K562 (cell line): ENCODE data around the gene HP. TPM values are rescaled to one million over a fixed set of nuclear protein-coding genes. Genes with fewer than 3 reads are reported as not detected.

Experiments
- ATAC-seq: fragments of 200-7000 bp; cut with Tn5 transposase; 3 replicates; pipeline ENCODE4 v1.9.1; 2020; ENCODE audit warnings: moderate library complexity
- BruUV-seq: library from RNA; stranded (reverse); fragments of 400-500 nt; replicated peaks from 2 replicates; lab custom pipeline; 2021; lab: Mats Ljungman, UMichigan
- CTCF ChIA-PET: fragments of 300-600 bp; formaldehyde crosslinking; extraction: SDS; loops from one replicate; lab custom pipeline; 2021; ENCODE audit warnings: low intra/inter-chr PET ratio; lab: Yijun Ruan, JAX
- POLR2A ChIA-PET: fragments of 300-600, 350-650 bp; sonication (Branson Sonifier 250); formaldehyde crosslinking; extraction: SDS; loops from one replicate; lab custom pipeline; 2021; ENCODE audit warnings: antibody characterized with exemption, inconsistent platforms; lab: Yijun Ruan, JAX
- DNase-seq, 4 experiments: peaks; one replicate each; pipeline versions ENCODE4 v3.0.0 to v3.0.0-alpha.2; 2011 to 2018; ENCODE audit warnings: low spot score in 3 of 4, mixed read lengths in 3 of 4; ENCODE audit errors: extremely low read depth in 1 of 4
- FAIRE-seq: peaks from 2 replicates; lab custom pipeline; 2011; peaks lifted over from hg19 to GRCh38; lab: Jason Lieb, UNC
- H2AFZ ChIP-seq: 2 replicates; pipeline ENCODE4 v1.6.0; 2011; ENCODE audit warnings: low read depth, low read length, control low read depth, inconsistent platforms
- H3K27ac ChIP-seq: fragments of 200-600 bp; 3 replicates; pipeline ENCODE4 v1.8.0; 2011; ENCODE audit warnings: low read depth, mild to moderate bottlenecking, control low read depth, inconsistent platforms, low read length, moderate library complexity, mixed read lengths; ENCODE audit errors: extremely low read depth
- H3K27me3 ChIP-seq, 2 experiments: fragments of 300-600 bp in 1 of 2; 2 replicates in 1 of 2; 3 replicates in 1 of 2; pipeline versions ENCODE4 v1.6.0 to v1.8.0; 2011; ENCODE audit warnings: inconsistent platforms in 2 of 2, low read length in 2 of 2, mild to moderate bottlenecking in 1 of 2, mixed read lengths in 1 of 2, moderate library complexity in 1 of 2; ENCODE audit not compliant: control insufficient read depth in 2 of 2, insufficient read depth in 2 of 2
- H3K36me3 ChIP-seq: fragments of 300-600 bp; 3 replicates; pipeline ENCODE4 v1.8.0; 2011; ENCODE audit warnings: mild to moderate bottlenecking, low read length, inconsistent platforms; ENCODE audit not compliant: control insufficient read depth, insufficient read depth
- H3K4me1 ChIP-seq, 2 experiments: fragments of 200-600 bp in 1 of 2; replicated peaks in 1 of 2; 2 replicates in 1 of 2; 3 replicates in 1 of 2; pipeline versions ENCODE4 v1.5.1 to v1.8.0; 2011; ENCODE audit warnings: inconsistent platforms in 2 of 2, low read length in 2 of 2, mild to moderate bottlenecking in 1 of 2, mixed read lengths in 1 of 2, moderate library complexity in 1 of 2; ENCODE audit not compliant: control insufficient read depth in 2 of 2, insufficient read depth in 2 of 2
- H3K4me2 ChIP-seq: 2 replicates; pipeline ENCODE4 v1.6.1; 2011; ENCODE audit warnings: low read length, control low read depth, inconsistent platforms, mixed read lengths; ENCODE audit not compliant: insufficient read depth
- H3K4me3 ChIP-seq: fragments of 200-600 bp; sonication (generic), shearing (Covaris generic); 2 replicates; pipeline ENCODE4 v1.5.1; 2016; ENCODE audit warnings: control low read depth, inconsistent platforms
- H3K79me2 ChIP-seq: fragments of 200-600 bp; 3 replicates; pipeline ENCODE4 v1.8.0; 2011; ENCODE audit warnings: low read length, inconsistent platforms; ENCODE audit not compliant: control insufficient read depth, insufficient read depth
- H3K9ac ChIP-seq, 2 experiments: 2 replicates each; pipeline versions ENCODE4 v1.6.0 to v1.6.1; 2011; ENCODE audit warnings: low read depth in 2 of 2, low read length in 2 of 2, control low read depth in 1 of 2, inconsistent platforms in 1 of 2, mild to moderate bottlenecking in 1 of 2, mixed read lengths in 1 of 2; ENCODE audit not compliant: insufficient read depth in 1 of 2
- H3K9me1 ChIP-seq: one replicate; pipeline ENCODE4 v1.6.0; 2011; ENCODE audit warnings: inconsistent platforms, mild to moderate bottlenecking, low read length, moderate library complexity; ENCODE audit not compliant: control insufficient read depth, insufficient read depth
- H3K9me3 ChIP-seq: replicated peaks from 2 replicates; pipeline ENCODE4 v1.5.1; 2011; ENCODE audit warnings: low read depth, low read length, inconsistent platforms; ENCODE audit not compliant: control insufficient read depth, insufficient read depth
- H4K20me1 ChIP-seq: replicated peaks from 2 replicates; pipeline ENCODE4 v1.6.1; 2011; ENCODE audit warnings: low read length, inconsistent platforms, mixed read lengths; ENCODE audit not compliant: control insufficient read depth, insufficient read depth
- BRD4 ChIP-seq: fragments of 200-600 bp; sonication (generic); IDR thresholded peaks from 2 replicates; pipeline ENCODE4 v1.6.1; 2017; ENCODE audit warnings: inconsistent platforms
- CHD1 ChIP-seq: fragments of 200-600 bp; sonication (generic); IDR thresholded peaks from one replicate; pipeline ENCODE4 v1.6.1; 2012; ENCODE audit warnings: mild to moderate bottlenecking, moderate library complexity, low read length, inconsistent platforms
- ESRRA ChIP-seq: fragments of 450-650 bp; IDR thresholded peaks from 2 replicates; pipeline ENCODE4 v1.6.1; 2014; ENCODE audit warnings: low read depth, mild to moderate bottlenecking, moderate library complexity, borderline replicate concordance
- FOXK2 ChIP-seq, 2 experiments: fragments of 450-650 bp; IDR thresholded peaks in 1 of 2; conservative IDR thresholded peaks in 1 of 2; 2 replicates each; pipeline ENCODE4 v1.6.1; 2016; ENCODE audit warnings: low read depth in 2 of 2, mild to moderate bottlenecking in 1 of 2
- GABPB1 ChIP-seq: sonication (generic); formaldehyde crosslinking; IDR thresholded peaks from 2 replicates; pipeline ENCODE4 v1.8.0; 2022; ENCODE audit warnings: mild to moderate bottlenecking, missing genetic modification reagents
- HDAC1 ChIP-seq, 2 experiments: fragments of 450-650 bp; IDR thresholded peaks; 2 replicates each; pipeline ENCODE4 v1.6.1; 2016 to 2017; ENCODE audit warnings: inconsistent platforms in 1 of 2, mild to moderate bottlenecking in 1 of 2, moderate library complexity in 1 of 2
- HLTF ChIP-seq: fragments of 450-650 bp; IDR thresholded peaks from 2 replicates; pipeline ENCODE4 v1.6.1; 2016
- KLF6 ChIP-seq: fragments of 250-450 bp; sonication (Bioruptor Pico); IDR thresholded peaks from 2 replicates; pipeline ENCODE4 v1.4.0; 2020; ENCODE audit warnings: mild to moderate bottlenecking, moderate library complexity, borderline replicate concordance
- MYC ChIP-seq, 2 experiments: fragments of 250-450 bp in 1 of 2; sonication (Bioruptor Pico) in 1 of 2; IDR thresholded peaks; 2 replicates each; pipeline versions ENCODE4 v1.5.1 to v1.6.1; 2012 to 2021; ENCODE audit warnings: low read depth in 2 of 2, borderline replicate concordance in 1 of 2, improper control_type of control experiment in 1 of 2, low read length in 1 of 2, mild to moderate bottlenecking in 1 of 2, moderate library complexity in 1 of 2
- PHTF2 ChIP-seq: fragments of 250-450 bp; sonication (Bioruptor Pico); IDR thresholded peaks from 2 replicates; pipeline ENCODE4 v1.5.0; 2021; ENCODE audit warnings: mild to moderate bottlenecking
- RBM22 ChIP-seq: fragments of 200-400 bp; formaldehyde crosslinking; IDR thresholded peaks from 2 replicates; pipeline ENCODE4 v1.6.1; 2018; ENCODE audit warnings: low read length, low read depth; ENCODE audit not compliant: poor library complexity, severe bottlenecking
- SUPT5H ChIP-seq: fragments of 450-650 bp; IDR thresholded peaks from 2 replicates; pipeline ENCODE4 v1.6.1; 2016
- TEAD4 ChIP-seq, 2 experiments: sonication (generic) in 1 of 2; formaldehyde crosslinking in 1 of 2; IDR thresholded peaks; 2 replicates each; pipeline versions ENCODE4 v1.6.1 to v1.8.0; 2012 to 2022; ENCODE audit warnings: borderline replicate concordance in 1 of 2, inconsistent platforms in 1 of 2, low read length in 1 of 2, mild to moderate bottlenecking in 1 of 2, missing genetic modification reagents in 1 of 2
- ZNF232 ChIP-seq: sonication (generic); formaldehyde crosslinking; IDR thresholded peaks from 2 replicates; pipeline ENCODE4 v1.8.0; 2022; ENCODE audit warnings: mild to moderate bottlenecking, missing genetic modification reagents
- ZNF24 ChIP-seq: fragments of 450-650 bp; IDR thresholded peaks from 2 replicates; pipeline ENCODE4 v1.6.1; 2016
- ZNF586 ChIP-seq: fragments of 450-650 bp; formaldehyde crosslinking; conservative IDR thresholded peaks from 2 replicates; pipeline ENCODE4 v1.4.0; 2020; ENCODE audit warnings: mild to moderate bottlenecking, moderate library complexity
- WGBS: fragments of 100-300 bp; shearing (Covaris generic); methylation state at CpG from one replicate; pipeline ENCODE4 v1.1.6; 2016; ENCODE audit warnings: low coverage, mixed read lengths; ENCODE audit not compliant: insufficient coverage; ENCODE audit errors: missing lambda C conversion rate; 5-methylcytosine and 5-hydroxymethylcytosine counted together
- in situ Hi-C: fragments of 300-500 bp; cut with MboI; formaldehyde crosslinking; loops from 4 replicates; pipeline ENCODE4 v1.15.0; 2018; ENCODE audit warnings: inconsistent platforms, mixed read lengths
- intact Hi-C: fragments of 100-400 bp; cut with micrococcal nuclease; formaldehyde crosslinking; loops from 2 replicates; pipeline ENCODE4 v1.14.2; 2022
- polyA plus RNA-seq, 8 experiments: library from polyadenylated mRNA; depleted of rRNA in 4 of 8; stranded (reverse) in 5 of 8; unstranded in 3 of 8; fragments of >200 nt; fragmentation: Nextera tagmentation in 2 of 8; fragmentation: Illumina TruSeq in 1 of 8; extraction: Ambion mirVana in 2 of 8; extraction: Trizol in 1 of 8; gene quantifications; 2 replicates each; pipeline versions ENCODE4 v1.2.1 to v1.2.3, GENCODE V29; 2011 to 2014; ENCODE audit warnings: inconsistent platforms in 1 of 8, missing spikeins in 1 of 8
- total RNA-seq, 7 experiments: library from RNA; depleted of rRNA in 6 of 7; stranded (reverse); fragments of >200 nt in 6 of 7; fragmentation: Illumina TruSeq in 2 of 7; extraction: Trizol in 2 of 7; gene quantifications; 2 replicates each; pipeline versions ENCODE4 v1.2.1 to v1.2.3, GENCODE V29; 2011 to 2021; ENCODE audit warnings: low replicate concordance in 1 of 7
- TF ChIP-seq, protein P1 (sequence below): fragments of 450-650 bp; IDR thresholded peaks from one replicate; pipeline ENCODE4 v1.6.1; 2018; ENCODE audit warnings: mild to moderate bottlenecking, moderate library complexity; ENCODE audit not compliant: partially characterized antibody
- TF ChIP-seq, protein P2 (sequence below): fragments of 450-650 bp; formaldehyde crosslinking; IDR thresholded peaks from 2 replicates; pipeline ENCODE4 v1.4.0; 2020; ENCODE audit warnings: mild to moderate bottlenecking, moderate library complexity
- TF ChIP-seq, protein P3 (sequence below): sonication (generic); formaldehyde crosslinking; IDR thresholded peaks from 2 replicates; pipeline ENCODE4 v1.8.0; 2022; ENCODE audit warnings: missing genetic modification reagents, mild to moderate bottlenecking, moderate library complexity, borderline replicate concordance

The HP gene
- total and polyA plus RNA-seq, 9 of the 15 experiments (the other 6 are each of a cell fraction or from before 2014, with no cell fraction given) = 0.04 to 8.7 TPM; not detected in 7

DNA sequence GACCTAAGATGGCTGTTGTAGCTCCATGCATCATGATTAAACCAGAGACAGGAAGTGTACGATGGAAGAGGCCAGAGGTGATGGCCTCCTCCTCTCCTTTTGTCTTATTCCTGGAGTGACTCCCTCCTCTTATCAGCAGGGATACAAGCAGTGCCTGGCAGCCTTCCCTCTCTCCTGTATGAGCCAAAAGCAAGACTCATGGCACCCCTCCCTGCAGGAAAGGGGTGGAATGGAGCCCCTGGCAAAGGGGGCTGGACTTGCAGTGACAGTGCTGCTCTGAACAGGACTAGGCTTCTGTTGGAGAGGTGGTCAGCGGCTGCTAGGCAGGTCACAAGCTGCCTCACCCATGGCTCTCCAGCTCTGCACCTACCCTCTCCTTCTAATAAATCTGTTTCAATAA lies 30.7 kb downstream of the HP start:
- CTCF ChIA-PET = no interaction called here
- intact Hi-C loops = no loop called here
- Histone ChIP-seq H3K79me2 (no peaks in the 10 kb centered on the region), H3K9me1 (no peaks in the 10 kb centered on the region), H3K4me1 (no peaks in the 10 kb centered on the region), H3K27me3 (no peaks in the 10 kb centered on the region), H3K4me2 (no peak overlapping the region), H4K20me1 (no peaks in the 10 kb centered on the region), H3K9me3 (peaks cover 8% of the 10 kb centered on the region), H3K36me3 (peaks cover 48% of the 10 kb centered on the region), H2AFZ (no peak overlapping the region), H3K27ac (no peak overlapping the region), H3K9ac (no peak overlapping the region), H3K4me3 (no peak overlapping the region)
- FAIRE-seq (no peak), DNase-seq (no peak), ATAC-seq (no peak)
- 100% methylated on average over 2 of the region's 2 CpGs for WGBS
- in situ Hi-C loops = no loop called here
- POLR2A ChIA-PET = no interaction called here
- TF ChIP-seq ZNF24 = no peak
- TF ChIP-seq CHD1 = no peak
- TF ChIP-seq, protein P1, sequence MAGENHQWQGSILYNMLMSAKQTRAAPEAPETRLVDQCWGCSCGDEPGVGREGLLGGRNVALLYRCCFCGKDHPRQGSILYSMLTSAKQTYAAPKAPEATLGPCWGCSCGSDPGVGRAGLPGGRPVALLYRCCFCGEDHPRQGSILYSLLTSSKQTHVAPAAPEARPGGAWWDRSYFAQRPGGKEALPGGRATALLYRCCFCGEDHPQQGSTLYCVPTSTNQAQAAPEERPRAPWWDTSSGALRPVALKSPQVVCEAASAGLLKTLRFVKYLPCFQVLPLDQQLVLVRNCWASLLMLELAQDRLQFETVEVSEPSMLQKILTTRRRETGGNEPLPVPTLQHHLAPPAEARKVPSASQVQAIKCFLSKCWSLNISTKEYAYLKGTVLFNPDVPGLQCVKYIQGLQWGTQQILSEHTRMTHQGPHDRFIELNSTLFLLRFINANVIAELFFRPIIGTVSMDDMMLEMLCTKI = no peak
- TF ChIP-seq, protein P2, sequence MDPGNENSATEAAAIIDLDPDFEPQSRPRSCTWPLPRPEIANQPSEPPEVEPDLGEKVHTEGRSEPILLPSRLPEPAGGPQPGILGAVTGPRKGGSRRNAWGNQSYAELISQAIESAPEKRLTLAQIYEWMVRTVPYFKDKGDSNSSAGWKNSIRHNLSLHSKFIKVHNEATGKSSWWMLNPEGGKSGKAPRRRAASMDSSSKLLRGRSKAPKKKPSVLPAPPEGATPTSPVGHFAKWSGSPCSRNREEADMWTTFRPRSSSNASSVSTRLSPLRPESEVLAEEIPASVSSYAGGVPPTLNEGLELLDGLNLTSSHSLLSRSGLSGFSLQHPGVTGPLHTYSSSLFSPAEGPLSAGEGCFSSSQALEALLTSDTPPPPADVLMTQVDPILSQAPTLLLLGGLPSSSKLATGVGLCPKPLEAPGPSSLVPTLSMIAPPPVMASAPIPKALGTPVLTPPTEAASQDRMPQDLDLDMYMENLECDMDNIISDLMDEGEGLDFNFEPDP = no peak
- TF ChIP-seq MYC (IDR thresholded peaks at IDR 0.05; ENCODE audit: low read depth, low read length) = no peak
- TF ChIP-seq MYC (CRISPR knock-in tag; IDR thresholded peaks at IDR 0.05; ENCODE audit: borderline replicate concordance, low read depth) = no peak
- TF ChIP-seq, protein P3, sequence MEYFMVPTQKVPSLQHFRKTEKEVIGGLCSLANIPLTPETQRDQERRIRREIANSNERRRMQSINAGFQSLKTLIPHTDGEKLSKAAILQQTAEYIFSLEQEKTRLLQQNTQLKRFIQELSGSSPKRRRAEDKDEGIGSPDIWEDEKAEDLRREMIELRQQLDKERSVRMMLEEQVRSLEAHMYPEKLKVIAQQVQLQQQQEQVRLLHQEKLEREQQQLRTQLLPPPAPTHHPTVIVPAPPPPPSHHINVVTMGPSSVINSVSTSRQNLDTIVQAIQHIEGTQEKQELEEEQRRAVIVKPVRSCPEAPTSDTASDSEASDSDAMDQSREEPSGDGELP = no peak
- TF ChIP-seq BRD4 = no peak
- no peak for TF ChIP-seq SUPT5H
- no peak for TF ChIP-seq TEAD4 (IDR thresholded peaks at IDR 0.05; ENCODE audit: low read length)
- TF ChIP-seq TEAD4 (CRISPR knock-in tag; IDR thresholded peaks at IDR 0.05; ENCODE audit: borderline replicate concordance) = no peak
- no peak for TF ChIP-seq KLF6 (CRISPR knock-in tag)
- no peak for TF ChIP-seq ESRRA
- TF ChIP-seq GABPB1 (CRISPR knock-in tag) = no peak
- no peak for TF ChIP-seq HDAC1 (IDR thresholded peaks at IDR 0.05)
- TF ChIP-seq RBM22 = no peak
- TF ChIP-seq ZNF232 = no peak
- TF ChIP-seq HLTF = no peak
- no peak for TF ChIP-seq FOXK2 (conservative IDR thresholded peaks at IDR 0.05 in 1 of 2, IDR thresholded peaks at IDR 0.05 in 1 of 2; ENCODE audit: low read depth in 2 of 2)
- TF ChIP-seq ZNF586 = no peak
- TF ChIP-seq PHTF2 = no peak
- no TSS peak for BruUV-seq
